H9 (cell line): ENCODE data around the gene LARGE1. TPM values are rescaled to one million over a fixed set of nuclear protein-coding genes. Genes with fewer than 3 reads are reported as not detected.

Experiments used
- DNase-seq: peaks from one replicate; pipeline ENCODE4 v3.0.0-alpha.2; 2017
- H2AFZ ChIP-seq: one replicate; pipeline ENCODE4 v1.6.1; 2013; ENCODE audit warnings: mild to moderate bottlenecking, low read length, control low read depth, moderate library complexity
- H2AK5ac ChIP-seq: 2 replicates; pipeline ENCODE4 v1.6.1; 2013; ENCODE audit warnings: low read length, control low read depth, mixed read lengths; ENCODE audit not compliant: insufficient read length
- H2BK120ac ChIP-seq: one replicate; pipeline ENCODE4 v1.6.1; 2013; ENCODE audit warnings: low read depth, mild to moderate bottlenecking, low read length, control low read depth, inconsistent platforms; ENCODE audit not compliant: poor library complexity, severe bottlenecking
- H2BK12ac ChIP-seq: 2 replicates; pipeline ENCODE4 v1.6.1; 2013; ENCODE audit warnings: low read length, control low read depth, mixed read lengths, low read depth; ENCODE audit not compliant: insufficient read length
- H2BK15ac ChIP-seq: 2 replicates; pipeline ENCODE4 v1.6.1; 2013; ENCODE audit warnings: low read depth, low read length, control low read depth
- H2BK20ac ChIP-seq: one replicate; pipeline ENCODE4 v1.6.1; 2013; ENCODE audit warnings: low read depth, mild to moderate bottlenecking, low read length, control low read depth, inconsistent platforms; ENCODE audit not compliant: poor library complexity, severe bottlenecking
- H2BK5ac ChIP-seq: 2 replicates; pipeline ENCODE4 v1.6.1; 2013; ENCODE audit warnings: low read length, control low read depth, mixed read lengths; ENCODE audit not compliant: insufficient read length
- H3K14ac ChIP-seq: 2 replicates; pipeline ENCODE4 v1.6.1; 2013; ENCODE audit warnings: low read length, control low read depth; ENCODE audit not compliant: insufficient read depth
- H3K18ac ChIP-seq: 2 replicates; pipeline ENCODE4 v1.6.1; 2013; ENCODE audit warnings: low read depth, mild to moderate bottlenecking, mixed read lengths, low read length, control low read depth; ENCODE audit not compliant: insufficient read length
- H3K23ac ChIP-seq: 2 replicates; pipeline ENCODE4 v1.6.1; 2013; ENCODE audit warnings: low read length, control low read depth, mixed read lengths, low read depth; ENCODE audit not compliant: insufficient read length
- H3K23me2 ChIP-seq: 2 replicates; pipeline ENCODE4 v1.6.1; 2013; ENCODE audit warnings: low read depth, mild to moderate bottlenecking, mixed read lengths, low read length, control low read depth; ENCODE audit not compliant: insufficient read length, poor library complexity, severe bottlenecking
- H3K27ac ChIP-seq: 2 replicates; pipeline ENCODE4 v1.5.1; 2013; ENCODE audit warnings: low read length, control low read depth, mixed read lengths, low read depth; ENCODE audit not compliant: insufficient read length
- H3K27me3 ChIP-seq: 2 replicates; pipeline ENCODE4 v1.6.1; 2013; ENCODE audit warnings: low read length, control low read depth, inconsistent platforms; ENCODE audit not compliant: insufficient read depth
- H3K4ac ChIP-seq: 2 replicates; pipeline ENCODE4 v1.6.1; 2013; ENCODE audit warnings: low read depth, mild to moderate bottlenecking, control low read depth, inconsistent platforms, low read length, moderate library complexity
- H3K4me1 ChIP-seq: 2 replicates; pipeline ENCODE4 v1.6.1; 2013; ENCODE audit warnings: low read length, control low read depth, inconsistent platforms; ENCODE audit not compliant: insufficient read depth
- H3K4me2 ChIP-seq: 2 replicates; pipeline ENCODE4 v1.6.1; 2013; ENCODE audit warnings: low read length, control low read depth, mixed read lengths; ENCODE audit not compliant: insufficient read length, insufficient read depth
- H3K56ac ChIP-seq: 2 replicates; pipeline ENCODE4 v1.6.1; 2013; ENCODE audit warnings: low read depth, mild to moderate bottlenecking, mixed read lengths, low read length, control low read depth; ENCODE audit not compliant: insufficient read length
- H3K79me1 ChIP-seq: 2 replicates; pipeline ENCODE4 v1.6.1; 2013; ENCODE audit warnings: low read depth, mild to moderate bottlenecking, moderate library complexity, low read length, control low read depth, inconsistent platforms; ENCODE audit not compliant: insufficient read depth, poor library complexity, severe bottlenecking
- H3K79me2 ChIP-seq: 2 replicates; pipeline ENCODE4 v1.6.1; 2013; ENCODE audit warnings: low read length, control low read depth, inconsistent platforms; ENCODE audit not compliant: insufficient read depth
- H3K9ac ChIP-seq: 2 replicates; pipeline ENCODE4 v1.6.1; 2013; ENCODE audit warnings: low read length, control low read depth, mixed read lengths; ENCODE audit not compliant: insufficient read length; ENCODE audit errors: extremely low read depth
- H3K9me3 ChIP-seq: one replicate; pipeline ENCODE4 v1.6.1; 2013; ENCODE audit warnings: low read depth, low read length, inconsistent platforms; ENCODE audit not compliant: control insufficient read depth
- H3T11ph ChIP-seq: one replicate; pipeline ENCODE4 v1.6.1; 2013; ENCODE audit warnings: mild to moderate bottlenecking, low read length, control low read depth, inconsistent platforms
- H4K20me1 ChIP-seq: one replicate; pipeline ENCODE4 v1.6.1; 2013; ENCODE audit not compliant: control insufficient read depth, insufficient read length, insufficient read depth
- H4K5ac ChIP-seq: 2 replicates; pipeline ENCODE4 v1.6.1; 2013; ENCODE audit warnings: low read depth, mild to moderate bottlenecking, mixed read lengths, low read length, control low read depth; ENCODE audit not compliant: insufficient read length
- H4K8ac ChIP-seq: replicated peaks from 2 replicates; pipeline ENCODE4 v1.6.1; 2013; ENCODE audit warnings: low read length, control low read depth, mixed read lengths, low read depth; ENCODE audit not compliant: insufficient read length
- H4K91ac ChIP-seq: 2 replicates; pipeline ENCODE4 v1.6.1; 2013; ENCODE audit warnings: low read depth, mild to moderate bottlenecking, moderate library complexity, mixed read lengths, low read length, control low read depth; ENCODE audit not compliant: insufficient read length
- H3K27ac Mint-ChIP-seq, 3 experiments: 2 replicates in 2 of 3; 3 replicates in 1 of 3; pipeline ENCODE4 v1.8.0; 2020 to 2021; ENCODE audit warnings: mixed read lengths in 3 of 3, mild to moderate bottlenecking in 1 of 3, moderate library complexity in 1 of 3
- H3K27me3 Mint-ChIP-seq: 2 replicates; pipeline ENCODE4 v1.8.0; 2021; ENCODE audit warnings: low read depth, mild to moderate bottlenecking, moderate library complexity, mixed read lengths
- H3K36me3 Mint-ChIP-seq, 3 experiments: 2 replicates in 2 of 3; 3 replicates in 1 of 3; pipeline ENCODE4 v1.8.0; 2020 to 2021; ENCODE audit warnings: low read depth in 3 of 3, mixed read lengths in 3 of 3; ENCODE audit not compliant: insufficient read depth in 1 of 3
- H3K4me1 Mint-ChIP-seq, 2 experiments: 2 replicates each; pipeline ENCODE4 v1.8.0; 2020; ENCODE audit warnings: mixed read lengths in 2 of 2
- H3K4me3 Mint-ChIP-seq, 2 experiments: 2 replicates in 1 of 2; 3 replicates in 1 of 2; pipeline ENCODE4 v1.8.0; 2020 to 2021; ENCODE audit warnings: mild to moderate bottlenecking in 2 of 2, mixed read lengths in 2 of 2, moderate library complexity in 1 of 2
- H3K9me3 Mint-ChIP-seq, 2 experiments: 2 replicates in 1 of 2; 3 replicates in 1 of 2; pipeline ENCODE4 v1.8.0; 2020; ENCODE audit warnings: mild to moderate bottlenecking in 2 of 2, mixed read lengths in 2 of 2, moderate library complexity in 1 of 2
- CTCF ChIP-seq: fragments of 200-600 bp; sonication (generic); conservative IDR thresholded peaks from 3 replicates; pipeline ENCODE4 v1.8.0; 2021; ENCODE audit warnings: antibody characterized with exemption, mild to moderate bottlenecking
- WGBS: extraction: QIAGEN DNeasy Blood & Tissue Kit; methylation state at CpG from one replicate; pipeline ENCODE4 v1.1.7; 2013; ENCODE audit warnings: missing lambda C conversion rate, low lambda C conversion rate, mixed read lengths; ENCODE audit not compliant: insufficient read length; ENCODE audit errors: extremely low coverage; 5-methylcytosine and 5-hydroxymethylcytosine counted together
- total RNA-seq: library from RNA; stranded (reverse); gene quantifications from 2 replicates; pipeline ENCODE4 v1.2.1, GENCODE V29; 2021

LARGE1 gene
- total RNA-seq, 1 experiment from 2014 or later, result 43.5 TPM

- H3K27me3 Mint-ChIP-seq, result no peaks in the 10 kb centered on the region; the same call in 1 of the 2 replicates
- Histone ChIP-seq H3T11ph (no peak overlapping the region), H2BK120ac (no peak overlapping the region), H3K18ac (no peak overlapping the region), H3K27me3 (no peaks in the 10 kb centered on the region), H3K79me1 (peaks cover 5% of the 10 kb centered on the region), H3K4me2 (no peak overlapping the region), H4K20me1 (no peaks in the 10 kb centered on the region), H2BK20ac (no peak overlapping the region), H3K4ac (no peak overlapping the region), H3K27ac (no peak overlapping the region), H2BK15ac (no peak overlapping the region), H3K9me3 (no peaks in the 10 kb centered on the region), H4K8ac (no peak overlapping the region), H3K4me1 (peaks cover 5% of the 10 kb centered on the region; the same call in 1 of the 2 replicates), H2AK5ac (no peak overlapping the region), H4K91ac (no peak overlapping the region), H2AFZ (no peak overlapping the region), H3K14ac (no peak overlapping the region), H3K79me2 (no peaks in the 10 kb centered on the region; the same call in 1 of the 2 replicates), H2BK5ac (no peak overlapping the region), H3K56ac (no peak overlapping the region), H2BK12ac (no peak overlapping the region), H4K5ac (no peak overlapping the region), H3K23me2 (no peaks in the 10 kb centered on the region), H3K23ac (no peak overlapping the region), H3K9ac (no peak overlapping the region)
- no CpG with 5 or more reads among the region's 8 CpGs for WGBS
- DNase-seq, result no peak
- peaks cover 0 to 5% of the 10 kb centered on the region in 2 experiments; a peak in 1 of 5 replicates for H3K9me3 Mint-ChIP-seq
- no peak overlapping the region for H3K4me3 Mint-ChIP-seq
- H3K36me3 Mint-ChIP-seq, result peaks cover 9 to 18% (median 17%) of the 10 kb centered on the region in 3 experiments
- peak overlapping the region in 1 of 3 experiments; percentile 49; a peak in 2 of 7 replicates for H3K27ac Mint-ChIP-seq
- H3K4me1 Mint-ChIP-seq, result peaks cover 12 to 22% of the 10 kb centered on the region in 2 experiments
- TF ChIP-seq CTCF, result no peak
These were observed 263.3 kb downstream of the LARGE1 start for GRCh38 chr22:33656808-33657628.
